GM18505 (cell line): Measurements from ENCODE around the gene CGRRF1.

ENCODE experiments used
- ATAC-seq: cut with Tn5 transposase; IDR thresholded peaks from one replicate; pipeline ENCODE4 v1.9.1; 2021; ENCODE audit not compliant: unreplicated experiment
- POLR2A ChIP-seq: IDR thresholded peaks from 4 replicates; pipeline ENCODE4 v1.6.1; 2011; ENCODE audit warnings: borderline replicate concordance; ENCODE audit not compliant: insufficient read depth, insufficient read length; ENCODE audit errors: extremely low read depth

CGRRF1 gene

GRCh38 chr14:54580933-54581332 lies 71.2 kb downstream of the CGRRF1 start:
- no peak for ATAC-seq
- no peak for TF ChIP-seq POLR2A

- ATAC-seq, result no peak
- no peak for TF ChIP-seq POLR2A
Observed at GRCh38 chr14:54582334-54582733, 72.6 kb downstream of the CGRRF1 start.

- TF ChIP-seq POLR2A, result no peak
- ATAC-seq, result no peak
Observed at GRCh38 chr14:54584097-54584496, 74.4 kb downstream of the CGRRF1 start.

- no peak for TF ChIP-seq POLR2A
- ATAC-seq, result no peak
Observed at GRCh38 chr14:54585214-54585613, 75.5 kb downstream of the CGRRF1 start.
